ENCODE measurements around the gene UBAP1L. TPM values are rescaled to one million over a fixed set of nuclear protein-coding genes. Genes with fewer than 3 reads are reported as not detected.
A peak's percentile ranks its signal among the peaks of the same experiment; 100 is the strongest.
"Not testable (repeated sequence)": the region's sequence is repeated elsewhere in the genome, so short reads cannot be mapped to it uniquely, and the experiment has no call there.

The UBAP1L gene
- total RNA-seq, 2 donors from 2014 or later = 2.2 to 4.8 TPM

DNA sequence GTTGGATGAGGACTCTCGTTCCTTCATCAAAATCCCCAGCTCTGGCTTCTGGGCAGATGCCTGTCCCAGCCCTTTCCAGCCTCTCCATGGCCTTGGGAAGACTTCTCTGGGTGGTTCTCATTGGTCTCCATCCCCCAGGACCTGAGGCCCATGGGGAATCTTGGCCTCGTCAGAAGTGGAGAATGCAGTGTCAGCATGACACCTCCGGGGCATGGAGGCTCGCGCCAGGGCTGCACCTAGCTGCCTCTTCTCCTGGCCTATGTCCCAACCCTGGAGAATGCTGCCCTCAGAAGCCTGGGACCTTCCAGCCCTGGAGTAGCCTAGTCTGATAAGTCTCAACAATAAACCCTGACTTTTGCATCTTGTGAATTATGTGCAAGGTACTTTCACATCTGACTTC is 35.4 kb downstream of the UBAP1L start:
- ATAC-seq = no peak
- no peaks in the 10 kb centered on the region for H3K36me3 Mint-ChIP-seq
- no peaks in the 10 kb centered on the region for H3K9me3 Mint-ChIP-seq
- no peak overlapping the region for H3K27ac Mint-ChIP-seq
- no peak for DNase-seq (ENCODE audit: low spot score in 2 of 2)

DNA sequence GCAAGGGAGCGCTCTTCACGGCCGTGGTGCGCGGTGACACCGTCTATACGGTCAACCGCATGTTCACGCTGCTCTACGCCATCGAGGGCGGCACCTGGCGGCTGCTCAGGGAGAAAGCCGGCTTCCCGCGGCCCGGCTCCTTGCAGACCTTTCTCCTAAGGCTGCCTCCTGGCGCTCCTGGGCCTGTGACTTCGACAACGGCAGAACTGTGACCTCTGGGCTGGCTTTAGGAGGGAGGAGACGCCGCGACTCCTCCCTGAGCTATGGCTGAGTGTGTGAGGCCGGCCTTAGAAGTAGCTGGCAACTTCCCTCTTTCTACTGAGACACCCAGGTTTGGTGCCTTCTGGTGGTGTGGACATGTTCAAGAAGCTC is 37.0 kb downstream of the UBAP1L start:
- Mint-ChIP-seq H3K27ac (no peak overlapping the region), H3K36me3 (no peaks in the 10 kb centered on the region), H3K9me3 (no peaks in the 10 kb centered on the region)
- DNase-seq (ENCODE audit: low spot score in 2 of 2) (peak in 1 of 2 donors; percentile 60), ATAC-seq (peak; percentile 66 to 82)

DNA sequence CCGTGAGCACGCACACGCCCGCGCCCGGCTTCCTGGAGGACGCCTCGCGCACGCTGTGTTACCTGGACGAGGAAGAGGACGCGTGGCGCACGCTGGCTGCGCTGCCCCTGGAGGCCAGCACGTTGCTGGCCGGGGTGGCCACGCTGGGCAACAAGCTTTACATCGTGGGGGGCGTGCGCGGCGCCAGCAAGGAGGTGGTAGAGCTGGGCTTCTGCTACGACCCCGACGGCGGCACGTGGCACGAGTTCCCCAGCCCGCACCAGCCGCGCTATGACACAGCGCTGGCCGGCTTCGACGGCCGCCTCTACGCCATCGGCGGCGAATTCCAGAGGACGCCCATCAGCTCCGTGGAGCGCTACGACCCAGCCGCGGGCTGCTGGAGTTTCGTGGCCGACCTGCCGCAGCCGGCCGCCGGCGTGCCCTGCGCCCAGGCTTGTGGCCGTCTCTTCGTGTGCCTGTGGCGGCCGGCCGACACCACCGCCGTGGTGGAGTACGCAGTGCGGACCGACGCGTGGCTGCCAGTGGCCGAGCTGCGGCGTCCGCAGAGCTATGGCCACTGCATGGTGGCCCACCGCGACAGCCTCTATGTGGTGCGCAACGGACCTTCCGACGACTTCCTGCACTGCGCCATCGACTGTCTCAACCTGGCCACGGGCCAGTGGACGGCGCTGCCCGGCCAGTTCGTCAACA is 37.6 kb downstream of the UBAP1L start:
- Mint-ChIP-seq H3K27ac (no peak overlapping the region), H3K36me3 (no peaks in the 10 kb centered on the region), H3K9me3 (no peaks in the 10 kb centered on the region)
- ATAC-seq (no peak), DNase-seq (ENCODE audit: low spot score in 2 of 2) (no peak)

DNA sequence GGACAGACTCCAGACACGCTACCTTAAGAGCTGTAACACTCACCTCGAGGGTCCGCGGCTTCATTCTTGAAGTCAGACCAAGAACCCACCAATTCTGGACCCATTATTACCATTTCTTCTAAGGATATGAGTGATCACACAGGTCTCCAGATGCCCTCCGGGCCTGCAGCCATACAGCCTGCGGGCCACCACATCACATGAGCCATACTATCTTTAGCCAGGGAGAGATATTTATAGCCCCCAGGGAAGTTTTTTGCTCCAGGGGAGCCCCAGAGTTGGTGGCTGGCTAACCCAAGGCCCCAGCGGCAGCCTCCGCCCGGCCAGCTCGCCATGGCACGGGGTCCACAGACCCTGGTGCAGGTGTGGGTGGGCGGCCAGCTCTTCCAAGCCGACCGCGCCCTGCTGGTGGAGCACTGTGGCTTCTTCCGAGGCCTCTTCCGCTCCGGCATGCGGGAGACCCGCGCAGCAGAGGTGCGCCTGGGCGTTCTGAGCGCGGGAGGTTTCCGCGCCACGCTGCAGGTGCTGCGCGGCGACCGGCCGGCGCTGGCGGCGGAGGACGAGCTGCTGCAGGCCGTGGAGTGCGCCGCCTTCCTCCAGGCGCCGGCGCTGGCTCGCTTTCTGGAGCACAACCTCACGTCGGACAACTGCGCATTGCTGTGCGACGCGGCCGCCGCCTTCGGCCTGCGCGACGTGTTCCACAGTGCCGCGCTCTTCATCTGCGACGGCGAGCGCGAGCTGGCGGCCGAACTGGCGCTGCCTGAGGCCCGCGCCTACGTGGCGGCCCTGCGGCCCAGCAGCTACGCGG is 38.3 kb downstream of the UBAP1L start, which contains the start of gene KBTBD13:
Gene KBTBD13, plus strand, starts transcription at position 261 of the 805 bp plus-strand sequence. Its CDS starts 70 bp downstream, at position 331.
- H3K27ac Mint-ChIP-seq = no peak within 1 kb of the TSS
- no peaks in the 10 kb centered on the region for H3K36me3 Mint-ChIP-seq
- DNase-seq (ENCODE audit: low spot score in 2 of 2) (no peak), ATAC-seq (no peak)
- no peaks in the 10 kb centered on the region for H3K9me3 Mint-ChIP-seq

DNA sequence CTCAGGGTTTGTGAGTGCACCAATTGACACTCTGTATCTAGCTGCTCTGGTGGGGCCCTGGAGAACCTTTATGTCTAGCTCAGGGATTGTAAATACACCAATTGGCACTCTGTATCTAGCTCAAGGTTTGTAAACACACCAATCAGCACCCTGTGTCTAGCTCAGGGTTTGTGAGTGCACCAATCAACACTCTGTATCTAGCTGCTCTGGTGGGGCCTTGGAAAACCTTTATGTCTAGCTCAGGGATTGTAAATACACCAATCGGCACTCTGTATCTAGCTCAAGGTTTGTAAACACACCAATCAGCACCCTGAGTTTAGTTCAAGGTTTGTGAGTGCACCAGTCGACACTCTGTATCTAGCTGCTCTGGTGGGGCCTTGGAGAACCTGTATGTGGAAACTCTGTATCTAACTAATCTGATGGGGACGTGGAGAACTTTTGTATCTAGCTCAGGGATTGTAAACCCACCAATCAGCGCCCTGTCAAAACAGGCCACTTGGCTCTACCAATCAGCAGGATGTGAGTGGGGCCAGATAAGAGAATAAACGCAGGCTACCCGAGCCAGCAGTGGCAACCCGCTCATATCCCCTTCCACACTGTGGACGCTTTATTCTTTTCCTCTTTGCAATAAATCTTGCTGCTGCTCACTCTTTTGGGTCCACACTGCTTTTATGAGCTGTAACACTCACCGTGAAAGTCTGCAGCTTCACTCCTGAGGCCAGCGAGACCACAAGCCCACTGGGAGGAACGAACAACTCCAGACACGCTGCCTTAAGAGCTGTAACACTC is 39.2 kb downstream of the UBAP1L start:
- H3K36me3 Mint-ChIP-seq; H3K27ac Mint-ChIP-seq; H3K9me3 Mint-ChIP-seq; DNase-seq (ENCODE audit: low spot score in 2 of 2); ATAC-seq: not testable (repeated sequence)

DNA sequence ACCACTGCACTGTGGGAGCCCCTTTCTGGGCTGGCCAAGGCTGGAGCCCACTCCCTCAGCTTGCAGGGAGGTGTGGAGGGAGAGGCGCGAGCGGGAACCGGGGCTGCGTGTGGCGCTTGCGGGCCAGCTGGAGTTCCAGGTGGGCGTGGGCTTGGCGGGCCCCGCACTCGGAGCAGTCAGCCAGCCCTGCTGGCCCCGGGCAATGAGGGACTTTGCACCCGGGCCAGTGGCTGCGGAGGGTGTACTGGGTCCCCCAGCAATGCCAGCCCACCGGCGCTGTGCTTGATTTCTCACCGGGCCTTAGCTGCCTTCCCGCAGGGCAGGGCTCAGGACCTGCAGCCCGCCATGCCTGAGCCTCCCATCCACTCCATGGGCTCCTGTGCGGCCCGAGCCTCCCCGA is 40.1 kb downstream of the UBAP1L start:
- H3K9me3 Mint-ChIP-seq; DNase-seq (ENCODE audit: low spot score in 2 of 2); ATAC-seq; H3K27ac Mint-ChIP-seq; H3K36me3 Mint-ChIP-seq: not testable (repeated sequence)

DNA sequence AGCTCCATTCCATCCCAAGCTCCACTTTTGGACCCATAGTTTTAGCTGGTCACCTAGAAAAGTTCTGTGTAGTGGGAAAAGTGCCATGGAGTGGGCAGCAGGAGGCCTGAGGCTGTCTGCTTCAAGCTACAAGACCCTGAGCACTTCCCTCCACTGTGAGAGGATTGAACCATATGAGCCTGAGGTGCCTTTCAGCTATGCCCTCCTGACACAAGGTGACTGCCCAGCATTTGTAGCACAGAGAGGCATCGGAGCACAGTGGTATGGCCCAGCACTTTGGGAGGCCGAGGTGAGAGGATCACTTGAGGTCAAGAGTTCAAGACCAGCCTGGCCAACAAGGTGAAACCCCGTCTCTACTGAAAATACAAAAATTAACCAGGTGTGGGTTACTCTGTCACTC is 42.4 kb downstream of the UBAP1L start:
- Mint-ChIP-seq H3K36me3 (peaks cover 0 to 5% of the 10 kb centered on the region in 2 donors), H3K9me3 (no peaks in the 10 kb centered on the region), H3K27ac (no peak overlapping the region)
- ATAC-seq (no peak), DNase-seq (ENCODE audit: low spot score in 2 of 2) (no peak)

DNA sequence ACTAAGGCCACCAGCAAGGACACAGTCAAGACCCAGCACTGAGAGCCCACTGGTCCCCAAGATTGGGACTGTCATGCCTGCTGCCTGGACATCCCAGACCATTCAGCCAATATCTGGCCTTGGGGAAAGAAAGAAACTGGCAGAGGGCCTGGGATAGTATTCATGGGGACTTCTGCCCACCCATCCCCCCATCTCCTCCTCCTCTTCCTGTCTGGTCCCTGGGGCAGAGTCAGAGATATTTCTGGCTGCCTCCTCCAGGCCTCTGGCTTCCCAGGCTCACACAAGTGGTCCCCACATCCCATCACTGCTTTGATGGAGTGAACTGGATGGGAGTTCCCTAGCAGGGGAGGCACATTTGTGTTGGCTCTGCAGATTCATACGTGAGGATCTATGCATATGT is 43.0 kb downstream of the UBAP1L start:
- DNase-seq (ENCODE audit: low spot score in 2 of 2) = no peak
- H3K36me3 Mint-ChIP-seq = peaks cover 0 to 5% of the 10 kb centered on the region in 2 donors
- H3K27ac Mint-ChIP-seq = no peak overlapping the region
- ATAC-seq = no peak
- no peaks in the 10 kb centered on the region for H3K9me3 Mint-ChIP-seq

DNA sequence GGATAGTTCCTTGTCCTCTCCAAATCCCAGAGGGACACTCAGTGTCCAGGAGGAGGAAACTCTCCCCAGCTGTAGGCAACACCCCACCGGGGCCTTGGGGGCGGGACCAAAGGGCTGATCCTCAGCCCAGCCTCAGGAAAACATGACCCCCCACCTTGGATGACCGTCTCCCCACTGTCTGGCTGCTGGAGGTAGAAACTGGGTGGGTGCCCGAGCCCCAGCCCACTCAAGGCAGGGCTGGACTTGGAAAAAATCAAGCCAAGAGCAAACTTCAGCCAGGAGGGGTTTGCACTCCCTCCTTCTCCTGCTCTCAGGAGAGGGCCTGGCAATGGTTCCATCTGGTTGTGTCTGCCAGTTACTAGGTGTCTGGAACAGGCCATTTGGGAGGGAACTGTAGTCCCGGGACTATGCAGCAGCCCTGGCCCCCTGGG is 43.6 kb downstream of the UBAP1L start:
- no peak for DNase-seq (ENCODE audit: low spot score in 2 of 2)
- peaks cover 0 to 5% of the 10 kb centered on the region in 2 donors for H3K36me3 Mint-ChIP-seq
- no peaks in the 10 kb centered on the region for H3K9me3 Mint-ChIP-seq
- no peak for ATAC-seq
- no peak overlapping the region for H3K27ac Mint-ChIP-seq

DNA sequence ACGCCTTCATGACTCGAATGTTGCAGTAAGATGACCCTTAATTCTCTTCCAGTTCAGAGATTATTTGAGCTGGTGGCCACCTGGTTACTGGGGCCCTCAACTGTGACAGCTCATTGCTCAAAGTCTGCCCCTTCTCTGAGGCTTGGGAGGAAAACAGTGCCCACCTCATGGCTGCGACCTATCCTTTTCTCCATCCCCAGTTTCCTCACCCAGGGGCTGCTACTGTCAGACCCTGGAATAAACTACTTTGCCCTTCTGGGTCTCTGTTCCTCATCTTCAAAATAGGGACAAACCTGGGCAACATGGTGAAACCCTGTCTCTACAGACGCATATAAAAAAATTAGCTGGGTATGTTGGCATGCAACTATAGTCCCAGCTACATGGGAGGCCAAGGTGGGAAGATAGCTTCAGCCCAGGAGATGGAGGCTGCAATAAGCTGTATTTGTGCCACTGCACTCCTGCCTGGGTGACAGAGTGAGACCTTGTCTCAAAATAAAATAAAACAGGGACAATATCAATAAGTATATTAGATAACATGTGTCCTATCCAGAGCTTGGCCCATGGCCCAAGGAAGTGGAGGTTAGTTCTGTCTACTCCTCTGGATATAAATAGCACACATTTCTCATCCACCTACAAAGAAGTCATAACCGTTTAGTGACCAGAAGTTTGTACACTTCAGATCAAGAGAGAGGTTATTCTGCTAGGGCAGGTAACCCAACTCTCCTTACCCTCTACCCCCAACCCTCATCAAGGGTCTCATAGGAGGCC is 45.0 kb downstream of the UBAP1L start:
- H3K27ac Mint-ChIP-seq = no peak overlapping the region

DNA sequence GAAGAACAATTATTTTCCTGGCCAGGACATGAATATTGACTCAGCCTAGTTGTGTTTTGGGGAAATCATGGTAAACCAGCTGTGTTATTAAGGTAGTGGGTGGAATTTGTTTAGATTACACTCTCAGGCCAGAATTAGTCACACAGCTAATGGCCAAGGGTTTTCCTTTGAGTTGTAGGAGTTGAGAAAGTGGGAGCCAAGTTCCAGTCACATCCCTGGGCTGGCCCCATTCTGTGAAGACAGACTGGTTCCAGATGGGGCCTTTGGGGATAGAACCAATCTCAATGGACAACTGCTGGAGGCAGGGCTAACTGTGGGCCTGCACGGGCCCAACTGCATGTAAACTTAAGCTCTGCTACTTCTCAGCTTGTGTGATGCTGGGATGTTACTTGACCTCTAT is 45.8 kb downstream of the UBAP1L start:
- Mint-ChIP-seq H3K27ac (no peak overlapping the region), H3K36me3 (peaks cover 0 to 5% of the 10 kb centered on the region in 2 donors), H3K9me3 (no peaks in the 10 kb centered on the region)
- no peak for ATAC-seq
- DNase-seq (ENCODE audit: low spot score in 2 of 2) = no peak

More for the DNA sequence above, 45.0 kb downstream of the UBAP1L start:
- Mint-ChIP-seq H3K36me3 (peaks cover 0 to 5% of the 10 kb centered on the region in 2 donors), H3K9me3 (no peaks in the 10 kb centered on the region)
- no peak for ATAC-seq
- DNase-seq (ENCODE audit: low spot score in 2 of 2) = no peak

DNA sequence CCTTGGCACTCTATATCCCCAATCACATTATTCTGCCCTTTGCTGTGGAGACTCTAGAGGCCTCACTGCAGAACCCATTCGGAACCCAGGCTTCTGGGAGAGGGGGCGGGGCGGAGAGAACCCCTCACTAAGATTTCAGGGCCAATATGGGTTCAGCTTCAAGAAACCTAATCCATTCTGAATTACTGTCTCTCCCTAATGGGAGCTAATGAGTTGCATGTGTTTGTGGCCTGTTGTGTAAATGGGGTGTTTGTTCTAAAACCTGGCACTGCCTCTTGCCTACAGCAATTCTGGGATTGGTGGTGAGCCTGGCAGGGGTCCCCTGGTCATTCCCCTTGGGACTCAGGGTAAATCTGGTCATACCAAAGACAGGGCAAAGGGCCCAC is 46.6 kb downstream of the UBAP1L start:
- ATAC-seq = no peak
- H3K36me3 Mint-ChIP-seq = peaks cover 0 to 5% of the 10 kb centered on the region in 2 donors

DNA sequence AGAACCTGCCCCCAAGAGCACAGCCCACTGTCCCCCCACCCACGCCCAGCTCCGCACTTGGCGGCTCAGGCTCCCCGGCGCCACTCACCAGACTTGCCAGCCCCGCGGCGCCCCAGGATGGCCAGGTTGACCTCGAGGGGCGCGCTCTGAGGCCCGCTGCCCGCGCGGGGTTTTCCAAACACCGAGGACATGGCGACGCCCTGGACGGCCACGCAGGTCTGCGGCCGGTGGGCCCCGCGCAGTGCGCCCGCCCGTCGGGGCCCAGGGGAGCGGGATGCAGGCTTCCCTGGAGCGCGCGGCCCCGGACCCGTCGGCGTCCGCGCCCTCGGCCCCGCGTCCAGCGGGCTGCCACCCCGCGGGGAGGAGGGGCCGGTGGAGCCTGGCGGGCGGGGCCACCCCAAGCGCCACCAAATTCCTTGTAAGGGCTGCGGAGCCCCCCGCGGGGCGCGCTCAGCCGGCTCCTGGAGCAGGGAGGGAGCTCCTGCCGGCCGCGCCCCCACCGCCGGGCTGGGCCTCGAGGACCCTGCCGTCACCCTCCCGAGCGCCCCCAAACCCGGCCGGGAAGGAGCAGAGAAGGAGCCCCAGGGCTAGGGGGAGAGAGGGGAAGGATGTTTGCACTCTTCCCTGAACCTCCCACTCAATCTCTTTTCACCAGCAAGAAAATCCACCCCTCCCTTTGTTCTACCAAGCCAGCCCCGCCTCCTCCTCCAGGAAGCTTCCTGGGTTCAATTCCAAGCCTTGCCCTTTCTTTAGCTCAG is 47.2 kb downstream of the UBAP1L start, which contains the start of gene RASL12:
Gene RASL12, minus strand, starts transcription at position 347 of the 758 bp plus-strand sequence. Its CDS starts 156 bp downstream, at position 191.
- peak in 1 of 2 donors; percentile 13 for ATAC-seq
- no peak for DNase-seq (ENCODE audit: low spot score in 2 of 2)
- Mint-ChIP-seq H3K9me3 (no peaks in the 10 kb centered on the region), H3K27ac (no peak within 1 kb of the TSS), H3K36me3 (peaks cover 0 to 5% of the 10 kb centered on the region in 2 donors)

More for the DNA sequence above, 46.6 kb downstream of the UBAP1L start:
- Mint-ChIP-seq H3K9me3 (no peaks in the 10 kb centered on the region), H3K27ac (no peak overlapping the region)
- no peak for DNase-seq (ENCODE audit: low spot score in 2 of 2)

DNA sequence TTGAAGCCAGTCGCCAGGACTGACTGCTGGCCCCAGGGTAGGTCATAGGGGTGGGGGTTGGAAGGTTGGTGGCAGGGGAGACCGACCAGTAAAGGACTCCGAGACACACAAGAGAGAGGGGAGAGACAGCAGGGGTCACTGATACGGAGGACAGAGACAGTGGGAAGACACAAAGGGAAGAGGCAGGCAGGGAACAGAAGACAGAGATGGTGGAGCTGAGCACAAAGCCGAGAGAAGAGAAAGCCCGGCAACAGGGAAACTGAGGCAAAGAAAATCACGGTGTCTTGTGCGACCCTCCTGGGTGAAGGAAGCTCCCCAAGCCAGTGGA is 47.7 kb downstream of the UBAP1L start:
- Mint-ChIP-seq H3K36me3 (peaks cover 0 to 5% of the 10 kb centered on the region in 2 donors), H3K9me3 (no peaks in the 10 kb centered on the region), H3K27ac (no peak overlapping the region)
- no peak for DNase-seq (ENCODE audit: low spot score in 2 of 2)
- ATAC-seq = no peak

DNA sequence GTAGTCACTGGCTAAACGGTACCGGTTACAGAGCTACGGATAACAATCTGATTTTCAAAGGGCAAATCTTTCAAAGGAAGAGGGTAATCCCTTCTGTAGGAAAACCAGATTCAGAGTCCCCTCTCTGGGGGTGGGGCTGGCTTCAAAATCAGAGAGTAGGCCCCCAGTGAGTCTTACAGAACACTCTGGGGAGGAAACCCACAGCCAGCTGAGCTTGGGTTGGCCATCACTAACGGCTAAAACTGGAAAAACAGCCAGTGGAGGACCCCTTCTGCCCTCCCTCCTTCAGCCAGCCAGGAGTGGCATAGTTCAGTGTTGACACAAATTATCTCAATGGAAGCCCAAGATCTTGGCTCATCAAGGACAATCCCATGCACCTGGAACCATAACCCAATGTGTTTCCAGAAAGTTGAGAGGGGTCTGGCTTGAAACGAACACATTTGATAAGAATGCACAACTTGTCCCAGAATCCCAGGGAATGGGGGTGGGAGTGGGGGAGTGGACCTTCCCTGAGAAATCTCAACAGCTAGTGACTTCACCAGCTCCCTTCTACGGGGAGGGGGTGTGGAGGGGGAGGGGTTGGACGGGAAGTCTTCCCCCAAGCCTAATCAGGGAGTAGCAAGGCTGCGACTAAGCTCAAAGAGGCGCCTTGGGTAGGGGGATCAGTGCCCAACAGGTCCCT is 48.2 kb downstream of the UBAP1L start:
- ATAC-seq (no peak), DNase-seq (ENCODE audit: low spot score in 2 of 2) (no peak)
- Mint-ChIP-seq H3K27ac (no peak overlapping the region), H3K36me3 (peaks cover 0 to 5% of the 10 kb centered on the region in 2 donors), H3K9me3 (no peaks in the 10 kb centered on the region)
